SK-N-SH (cell line): ENCODE results near the gene PRRG3.

Source experiments
- CHD2 ChIP-seq: fragments of 150-350 bp; IDR thresholded peaks from 2 replicates; pipeline ENCODE4 v1.6.1; 2018; ENCODE audit warnings: low read length; ENCODE audit not compliant: partially characterized antibody
- CTCF ChIP-seq: fragments of 200-600 bp; sonication (generic); IDR thresholded peaks from 2 replicates; pipeline ENCODE4 v1.6.1; 2017; ENCODE audit warnings: antibody characterized with exemption, mild to moderate bottlenecking, moderate library complexity
- EZH2phosphoT487 ChIP-seq: fragments of 200-600 bp; sonication (generic); IDR thresholded peaks from 2 replicates; pipeline ENCODE4 v1.6.1; 2017; ENCODE audit warnings: low read depth, mixed run types, mild to moderate bottlenecking, antibody characterized with exemption, moderate library complexity, borderline replicate concordance
- FOXM1 ChIP-seq: IDR thresholded peaks from 2 replicates; pipeline ENCODE4 v1.4.0; 2012; ENCODE audit warnings: low read depth, mild to moderate bottlenecking
- JUND ChIP-seq: IDR thresholded peaks from 2 replicates; pipeline ENCODE4 v1.4.0; 2012
- MAX ChIP-seq: IDR thresholded peaks from 2 replicates; pipeline ENCODE4 v1.4.0; 2012; ENCODE audit warnings: low read depth
- NRF1 ChIP-seq: IDR thresholded peaks from 2 replicates; pipeline ENCODE4 v1.6.1; 2012; ENCODE audit warnings: low read depth, mild to moderate bottlenecking, low read length
- POLR2AphosphoS5 ChIP-seq: IDR thresholded peaks from 2 replicates; pipeline ENCODE4 v1.6.1; 2012; ENCODE audit warnings: low read depth, low read length
- RAD21 ChIP-seq: IDR thresholded peaks from 2 replicates; pipeline ENCODE4 v1.6.1; 2012; ENCODE audit warnings: mild to moderate bottlenecking, low read length
- TAF1 ChIP-seq: IDR thresholded peaks from 2 replicates; pipeline ENCODE4 v1.6.1; 2012; ENCODE audit warnings: low read depth, mild to moderate bottlenecking, low read length, moderate library complexity, borderline replicate concordance
- TCF12 ChIP-seq: IDR thresholded peaks from 2 replicates; pipeline ENCODE4 v1.4.0; 2012

- TF ChIP-seq CTCF (no peak), JUND (no peak), MAX (no peak), RAD21 (no peak), CHD2 (no peak), FOXM1 (no peak), TCF12 (no peak), POLR2AphosphoS5 (no peak), TAF1 (no peak), NRF1 (no peak), EZH2phosphoT487 (no peak)
Measured at GRCh38 chrX:151710457-151710856, 15.2 kb downstream of the PRRG3 start.
